ENCODE data around the gene ARHGAP42.

DNA sequence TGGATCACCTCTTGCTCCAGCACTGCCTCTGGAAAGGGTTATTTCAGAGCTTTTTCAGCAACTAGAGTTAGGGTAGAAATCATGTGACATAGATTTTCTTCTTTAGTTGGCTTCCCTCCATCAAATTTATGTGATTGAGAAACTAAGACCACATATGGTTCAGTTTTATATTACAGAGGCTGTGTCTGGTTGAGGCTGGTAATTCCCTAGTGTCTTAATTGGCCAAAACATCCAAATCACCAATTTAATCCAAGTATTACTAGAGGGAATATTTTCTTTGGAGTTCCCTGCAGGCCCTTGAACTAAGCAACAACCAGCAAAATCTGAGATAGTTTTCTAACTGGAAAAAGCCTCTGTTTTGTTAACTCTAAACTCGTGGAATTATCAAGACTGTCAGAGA is 136.3 kb downstream of the ARHGAP42 start:
- no peak for TF ChIP-seq CTCF (IDR thresholded peaks at IDR 0.05)
- TF ChIP-seq POLR2AphosphoS5 (IDR thresholded peaks at IDR 0.05): no peak
- TF ChIP-seq POLR2A (IDR thresholded peaks at IDR 0.05): no peak

Data from stomach (tissue), 4 donors.